Pancreas (tissue), 10 donors: Measurements from ENCODE around the gene MDH2. TPM values are rescaled to one million over a fixed set of nuclear protein-coding genes. Genes with fewer than 3 reads are reported as not detected.
"Not testable (repeated sequence)": the region's sequence is repeated elsewhere in the genome, so short reads cannot be mapped to it uniquely, and the experiment has no call there.

Source experiments
- ATAC-seq, 4 donors: fragments of 200-7000 bp; cut with Tn5 transposase; one replicate each; pipeline versions ENCODE4 v1.8.0 to v1.9.1; 2020; ENCODE audit warnings: mild to moderate bottlenecking in 4 of 4, moderate library complexity in 4 of 4
- DNase-seq, 6 donors: peaks; one replicate each; pipeline ENCODE4 v3.0.0-alpha.2; 2020
- FAIRE-seq: peaks from 2 replicates; lab custom pipeline; 2012; peaks lifted over from hg19 to GRCh38; lab: Jason Lieb, UNC
- H3K27ac ChIP-seq, 4 donors: fragments of 200-600 bp; sonication (generic); 1 replicate in 3 of 4; 2 replicates in 1 of 4; pipeline versions ENCODE4 v1.5.0 to v1.8.0; 2020
- H3K27me3 ChIP-seq, 4 donors: fragments of 200-600 bp; one replicate each; pipeline ENCODE4 v1.8.0; 2021
- H3K36me3 ChIP-seq, 3 donors: fragments of 200-600 bp; sonication (generic) in 1 of 3; one replicate each; pipeline versions ENCODE4 v1.5.0 to v1.8.0; 2020 to 2021
- H3K4me1 ChIP-seq, 3 donors: fragments of 200-600 bp; one replicate each; pipeline ENCODE4 v1.8.0; 2021
- H3K4me3 ChIP-seq, 4 donors: fragments of 200-600 bp; sonication (generic) in 2 of 4; one replicate each; pipeline versions ENCODE4 v1.5.0 to v1.8.0; 2020 to 2021
- H3K9me3 ChIP-seq, 4 donors: fragments of 200-600 bp; one replicate each; pipeline ENCODE4 v1.8.0; 2021
- WGBS, 2 donors: extraction: QIAGEN DNeasy Blood & Tissue Kit; methylation state at CpG; one replicate each; pipeline ENCODE4 v1.1.7; 2013; 5-methylcytosine and 5-hydroxymethylcytosine counted together
- intact Hi-C, 3 donors: fragments of 100-400 bp; cut with DNase I; formaldehyde crosslinking; loops; one replicate each; pipeline versions ENCODE4 v1.11.1 to v1.14.2; 2022
- polyA plus RNA-seq, 2 donors: library from polyadenylated mRNA; stranded (reverse); fragments of 200-250 nt; gene quantifications; one replicate each; pipeline ENCODE4 v1.2.3, GENCODE V29; 2013
- total RNA-seq, 6 donors: library from RNA; stranded (reverse); fragmentation: NEBNext Ultra II Directional in 4 of 6; extraction: Animal tissue kit (Norgen Biotek cat#: 25700) in 4 of 6; gene quantifications; one replicate each; pipeline versions ENCODE4 v1.2.1 to v1.2.4, GENCODE V29; 2021 to 2023
- TF ChIP-seq, protein P1 (sequence below), 4 donors: fragments of 200-600 bp; sonication (generic) in 3 of 4; IDR thresholded peaks; one replicate each; pipeline versions ENCODE4 v1.5.0 to v1.8.0; 2021; ENCODE audit warnings: antibody characterized with exemption in 4 of 4
- donor health status: healthy with polysubstance abuse.
- donor health status: DM: no; HTN: no; CAD: no; lungs with moderate emphysema.
- donor health status: DM: no; HTN: no; CAD: no.
- donor health status: control.
- donor health status: control.
- donor health status: Bipolar disorder and iron deficiency.
- donor health status: DM: yes; HTN: yes; CAD: no.
- donor health status: DM: no; HTN: no; CAD: no.
- donor health status: DM: no; HTN: no; CAD: no.
- donor health status: DM: yes; HTN: yes; CAD: no.

The MDH2 gene
- total and polyA plus RNA-seq, 8 donors, result 36.3 to 106 (median 79.2) TPM

DNA sequence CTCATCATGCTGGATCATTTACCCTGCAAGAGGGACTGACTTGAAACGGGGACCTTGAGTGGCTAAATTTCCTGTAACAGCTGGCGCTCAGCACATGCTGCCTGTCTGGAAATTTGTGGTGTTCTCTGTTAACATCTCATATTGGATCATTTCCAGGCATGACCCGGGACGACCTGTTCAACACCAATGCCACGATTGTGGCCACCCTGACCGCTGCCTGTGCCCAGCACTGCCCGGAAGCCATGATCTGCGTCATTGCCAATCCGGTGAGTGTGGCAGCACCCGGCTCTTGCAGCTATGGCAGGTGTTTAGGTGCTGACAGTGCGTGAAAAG lies 9.9 kb downstream of the MDH2 start:
- Histone ChIP-seq H3K9me3 (no peaks in the 10 kb centered on the region), H3K36me3 (peaks cover 3 to 44% (median 24%) of the 10 kb centered on the region in 3 donors), H3K27ac (peak overlapping the region; percentile 50 to 85 (median 70)), H3K4me1 (peaks cover 0 to 22% (median 18%) of the 10 kb centered on the region in 3 donors), H3K27me3 (no peaks in the 10 kb centered on the region), H3K4me3 (no peak overlapping the region)
- intact Hi-C loops, result no loop called here
- DNase-seq, result peak; percentile 69 to 86 (median 76)
- TF ChIP-seq, protein P1, sequence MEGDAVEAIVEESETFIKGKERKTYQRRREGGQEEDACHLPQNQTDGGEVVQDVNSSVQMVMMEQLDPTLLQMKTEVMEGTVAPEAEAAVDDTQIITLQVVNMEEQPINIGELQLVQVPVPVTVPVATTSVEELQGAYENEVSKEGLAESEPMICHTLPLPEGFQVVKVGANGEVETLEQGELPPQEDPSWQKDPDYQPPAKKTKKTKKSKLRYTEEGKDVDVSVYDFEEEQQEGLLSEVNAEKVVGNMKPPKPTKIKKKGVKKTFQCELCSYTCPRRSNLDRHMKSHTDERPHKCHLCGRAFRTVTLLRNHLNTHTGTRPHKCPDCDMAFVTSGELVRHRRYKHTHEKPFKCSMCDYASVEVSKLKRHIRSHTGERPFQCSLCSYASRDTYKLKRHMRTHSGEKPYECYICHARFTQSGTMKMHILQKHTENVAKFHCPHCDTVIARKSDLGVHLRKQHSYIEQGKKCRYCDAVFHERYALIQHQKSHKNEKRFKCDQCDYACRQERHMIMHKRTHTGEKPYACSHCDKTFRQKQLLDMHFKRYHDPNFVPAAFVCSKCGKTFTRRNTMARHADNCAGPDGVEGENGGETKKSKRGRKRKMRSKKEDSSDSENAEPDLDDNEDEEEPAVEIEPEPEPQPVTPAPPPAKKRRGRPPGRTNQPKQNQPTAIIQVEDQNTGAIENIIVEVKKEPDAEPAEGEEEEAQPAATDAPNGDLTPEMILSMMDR (IDR thresholded peaks at IDR 0.05), result no peak
- WGBS, 2 donors, result 36 to 37% methylated on average over 11 of the region's 11 CpGs
- FAIRE-seq, result no peak
- ATAC-seq, result peak; percentile 68 to 81 (median 78)

DNA sequence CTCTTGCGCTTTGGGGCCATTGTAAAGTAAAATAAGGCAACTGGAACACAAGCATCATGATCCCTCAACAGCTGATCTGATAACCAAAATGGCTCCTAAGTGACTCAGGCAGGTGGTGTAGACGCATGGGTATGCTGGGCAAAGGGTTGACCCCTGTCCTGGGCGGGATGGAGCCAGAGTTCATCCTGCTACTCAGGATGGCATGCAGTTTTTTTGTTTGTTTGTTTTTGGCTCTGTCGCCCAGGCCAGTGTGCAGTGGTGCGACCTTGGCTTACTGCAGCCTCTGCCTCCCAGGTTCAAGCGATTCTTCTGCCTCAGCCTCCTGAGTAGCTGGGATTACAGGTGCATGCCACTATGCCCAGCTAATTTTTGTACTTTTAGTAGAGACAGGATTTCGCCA lies 10.8 kb downstream of the MDH2 start:
- H3K27me3 ChIP-seq, FAIRE-seq, H3K9me3 ChIP-seq, intact Hi-C loops, H3K4me3 ChIP-seq, DNase-seq, ATAC-seq: not testable (repeated sequence)
- H3K4me1 ChIP-seq, result peaks cover 0 to 22% (median 18%) of the 10 kb centered on the region in 3 donors
- WGBS, 2 donors, result 87 to 95% methylated on average over 7 of the region's 7 CpGs
- peak overlapping the region in 1 of 4 donors; percentile 85 for H3K27ac ChIP-seq
- peaks cover 3 to 52% (median 28%) of the 10 kb centered on the region in 3 donors for H3K36me3 ChIP-seq

DNA sequence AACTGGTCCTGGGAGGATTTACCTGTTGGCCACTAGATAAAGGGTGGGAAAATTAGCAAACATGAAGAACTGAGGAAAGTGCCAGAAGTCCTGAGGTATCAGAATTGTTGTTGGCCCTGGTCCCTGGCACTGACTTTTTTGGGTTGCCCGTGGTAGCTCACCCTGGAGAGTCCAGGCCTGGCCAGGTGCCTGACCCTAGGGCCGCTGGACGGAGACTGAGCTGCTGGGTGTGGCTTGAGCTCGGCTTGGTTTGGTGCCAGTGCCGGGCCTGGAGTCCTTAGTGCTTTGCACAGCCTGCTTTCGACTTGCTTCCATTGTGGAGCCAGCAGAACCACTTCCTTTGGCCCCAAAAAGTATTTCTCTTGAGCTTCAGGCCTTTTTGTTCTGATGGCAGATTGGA lies 12.9 kb downstream of the MDH2 start:
- Histone ChIP-seq H3K4me1 (peaks cover 0 to 16% (median 14%) of the 10 kb centered on the region in 3 donors), H3K4me3 (no peak overlapping the region), H3K27me3 (no peaks in the 10 kb centered on the region), H3K27ac (no peak overlapping the region), H3K9me3 (no peaks in the 10 kb centered on the region), H3K36me3 (peaks cover 3 to 72% (median 47%) of the 10 kb centered on the region in 3 donors)
- FAIRE-seq (no peak), DNase-seq (peak in 3 of 6 donors; percentile 26 to 78 (median 59)), ATAC-seq (no peak)
- WGBS, 2 donors, result 45 to 58% methylated on average over 6 of the region's 6 CpGs
- TF ChIP-seq, protein P1 (IDR thresholded peaks at IDR 0.05), result no peak
- intact Hi-C loops, result no loop called here

DNA sequence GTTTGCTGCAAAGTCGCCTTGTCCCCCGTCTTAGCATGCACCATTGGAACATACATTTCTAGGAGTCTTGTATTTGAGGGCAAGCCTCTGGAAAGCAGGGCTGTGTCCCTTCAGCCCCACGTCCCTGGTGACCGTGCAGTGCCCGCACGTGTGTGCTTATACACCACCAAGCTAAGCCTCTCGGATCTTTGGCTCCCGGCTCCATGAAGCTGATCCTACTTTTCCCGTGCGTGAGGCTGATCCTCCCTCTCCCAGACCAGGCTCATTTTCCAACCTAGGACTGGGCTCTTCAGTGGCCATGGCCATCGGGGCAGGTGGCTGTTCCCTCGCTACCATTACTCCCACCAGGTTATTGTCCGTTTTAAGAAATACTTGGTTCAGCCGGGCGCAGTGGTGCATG lies 14.3 kb downstream of the MDH2 start:
- FAIRE-seq, result no peak
- no peak overlapping the region for H3K4me3 ChIP-seq
- TF ChIP-seq, protein P1 (IDR thresholded peaks at IDR 0.05), result no peak
- H3K9me3 ChIP-seq, result no peaks in the 10 kb centered on the region
- ATAC-seq, result no peak
- peaks cover 0 to 10% (median 2%) of the 10 kb centered on the region in 3 donors for H3K4me1 ChIP-seq
- H3K36me3 ChIP-seq, result peaks cover 3 to 81% (median 54%) of the 10 kb centered on the region in 3 donors
- intact Hi-C loops, result no loop called here
- DNase-seq, result no peak
- 93 to 94% methylated on average over 15 of the region's 15 CpGs for WGBS, 2 donors
- H3K27ac ChIP-seq, result no peak overlapping the region
- H3K27me3 ChIP-seq, result no peaks in the 10 kb centered on the region

DNA sequence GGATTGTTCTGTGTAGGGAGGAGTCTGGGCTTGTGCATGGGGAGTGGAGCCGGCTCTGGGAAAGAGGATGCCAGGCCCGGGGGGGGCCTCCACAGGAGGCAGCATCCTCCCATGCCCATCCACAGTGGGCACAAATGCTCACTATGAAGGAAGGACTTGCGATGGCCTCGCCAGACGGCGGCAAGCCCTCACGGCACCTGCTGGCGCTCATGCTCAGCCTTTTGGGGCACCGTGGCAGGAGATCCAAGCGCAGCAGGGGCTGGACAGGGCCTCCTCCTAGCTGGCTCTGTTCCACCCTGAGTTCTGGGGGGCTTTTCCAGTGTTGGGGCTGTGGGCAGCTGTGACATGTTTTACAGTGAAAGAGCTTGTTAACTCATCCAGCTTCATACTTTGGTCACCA lies 15.2 kb downstream of the MDH2 start:
- no peak for FAIRE-seq
- DNase-seq, result peak in 1 of 6 donors; percentile 61
- 95 to 99% methylated on average over 10 of the region's 10 CpGs for WGBS, 2 donors

More for the DNA sequence above, 15.2 kb downstream of the MDH2 start:
- TF ChIP-seq, protein P1 (IDR thresholded peaks at IDR 0.05), result no peak
- intact Hi-C loops, result no loop called here
- no peak for ATAC-seq
- no peak overlapping the region for H3K27ac ChIP-seq
- H3K27me3 ChIP-seq, result no peaks in the 10 kb centered on the region
- peaks cover 3 to 76% (median 49%) of the 10 kb centered on the region in 3 donors for H3K36me3 ChIP-seq
- peaks cover 0 to 7% (median 0%) of the 10 kb centered on the region in 3 donors for H3K4me1 ChIP-seq
- H3K9me3 ChIP-seq, result no peaks in the 10 kb centered on the region
- H3K4me3 ChIP-seq, result no peak overlapping the region
